GM15510 (cell line): ENCODE results near the gene CCDC124.

ENCODE experiments used
- POLR2A ChIP-seq: IDR thresholded peaks from 3 replicates; pipeline ENCODE4 v1.6.1; 2011; ENCODE audit warnings: borderline replicate concordance; ENCODE audit not compliant: insufficient read length; ENCODE audit errors: extremely low read depth

The CCDC124 gene

DNA sequence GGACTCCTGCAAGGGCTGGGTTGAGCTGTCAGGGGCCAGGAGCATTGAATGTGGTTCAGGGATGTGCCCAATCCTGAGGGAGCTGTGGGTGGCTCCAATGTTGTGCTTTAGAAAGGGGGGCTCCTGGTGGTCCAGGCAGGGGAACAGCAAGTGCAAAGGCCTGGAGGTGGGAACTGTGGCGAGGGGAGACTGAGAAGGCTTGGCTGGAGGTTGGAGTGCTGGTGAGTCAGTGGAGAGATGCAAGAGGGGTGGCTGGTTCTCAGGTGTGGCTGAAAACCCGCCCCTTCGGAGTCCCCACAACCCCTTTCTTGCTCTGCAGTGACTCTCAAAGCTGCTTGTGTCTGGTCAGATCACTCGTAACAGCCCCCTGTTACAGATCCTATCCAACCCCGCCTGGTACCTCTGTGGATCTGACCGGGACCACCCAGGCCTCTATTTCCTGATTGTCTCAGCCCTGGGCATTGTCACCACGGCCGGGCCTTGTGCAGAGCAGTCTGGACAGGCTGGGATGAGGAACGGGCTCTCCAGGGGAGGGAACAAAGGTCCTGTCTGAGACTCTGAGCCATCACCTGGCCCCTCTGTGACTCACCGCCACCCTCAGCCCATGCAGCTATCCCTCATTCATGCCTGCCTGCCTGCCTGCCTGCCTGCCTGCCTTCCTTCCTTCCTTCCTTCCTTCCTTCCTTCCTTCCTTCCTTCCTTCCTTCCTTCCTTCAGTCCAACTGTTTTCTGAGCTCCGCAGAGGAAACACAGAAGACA lies 32.7 kb downstream of the CCDC124 start:
- no peak for TF ChIP-seq POLR2A

DNA sequence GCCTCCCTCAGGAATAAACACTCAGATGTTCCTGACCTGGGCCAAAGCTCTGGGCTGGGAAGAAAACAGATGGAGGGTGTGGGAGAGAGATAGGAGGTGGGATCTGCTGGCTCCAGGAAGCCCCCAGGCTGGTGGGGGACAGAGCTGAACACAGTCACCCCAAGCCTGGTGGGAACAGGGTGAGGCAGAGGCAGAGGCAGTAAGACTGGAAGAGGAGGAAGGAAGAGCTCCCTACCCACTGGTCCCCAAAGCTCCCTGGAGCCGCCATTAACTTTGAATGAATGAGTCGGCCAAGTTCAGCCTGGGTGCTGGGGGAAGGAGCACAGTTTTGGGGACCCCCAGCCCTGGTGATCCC lies 33.3 kb downstream of the CCDC124 start:
- TF ChIP-seq POLR2A, result no peak

DNA sequence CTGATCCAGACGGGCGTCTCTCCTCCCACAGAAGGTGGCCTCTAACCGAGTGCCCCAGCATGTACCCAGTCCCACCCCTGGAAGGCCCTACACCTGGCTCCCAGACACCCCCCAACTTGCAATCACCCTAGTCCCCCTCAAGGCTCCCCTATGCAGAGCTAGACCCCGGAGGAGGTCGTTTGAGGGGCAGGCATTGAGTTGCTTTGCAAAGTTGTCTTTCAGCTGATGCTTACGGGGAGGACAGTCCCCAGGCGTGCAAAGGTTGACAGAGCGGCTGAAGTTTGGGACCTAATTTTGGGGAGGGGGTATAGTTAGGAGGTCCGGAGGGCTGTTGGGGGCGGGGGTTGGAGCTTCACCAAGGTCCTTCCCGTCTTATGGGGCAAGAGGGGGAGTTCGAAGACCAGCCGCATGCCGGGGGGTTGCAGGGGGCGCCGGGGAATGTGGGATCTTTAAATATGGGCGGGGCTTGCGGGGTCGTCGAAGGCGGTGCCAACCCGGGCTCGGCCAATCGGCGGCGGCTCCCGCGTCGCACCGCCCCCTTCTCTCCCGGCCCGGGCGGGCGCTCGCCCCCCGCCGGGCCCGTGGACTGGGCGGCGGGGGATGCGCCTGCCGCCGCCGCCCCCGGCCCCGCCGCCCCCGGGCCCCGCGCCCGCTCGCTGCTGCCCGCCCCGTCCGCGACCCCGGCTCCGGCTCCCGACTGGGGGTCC lies 33.9 kb downstream of the CCDC124 start, which contains the start of gene KCNN1:
KCNN1 (plus strand) TSS at position 558 of the 707 bp plus-strand sequence. CDS start 6,782 bp downstream, outside the sequence.
- TF ChIP-seq POLR2A, result no peak

DNA sequence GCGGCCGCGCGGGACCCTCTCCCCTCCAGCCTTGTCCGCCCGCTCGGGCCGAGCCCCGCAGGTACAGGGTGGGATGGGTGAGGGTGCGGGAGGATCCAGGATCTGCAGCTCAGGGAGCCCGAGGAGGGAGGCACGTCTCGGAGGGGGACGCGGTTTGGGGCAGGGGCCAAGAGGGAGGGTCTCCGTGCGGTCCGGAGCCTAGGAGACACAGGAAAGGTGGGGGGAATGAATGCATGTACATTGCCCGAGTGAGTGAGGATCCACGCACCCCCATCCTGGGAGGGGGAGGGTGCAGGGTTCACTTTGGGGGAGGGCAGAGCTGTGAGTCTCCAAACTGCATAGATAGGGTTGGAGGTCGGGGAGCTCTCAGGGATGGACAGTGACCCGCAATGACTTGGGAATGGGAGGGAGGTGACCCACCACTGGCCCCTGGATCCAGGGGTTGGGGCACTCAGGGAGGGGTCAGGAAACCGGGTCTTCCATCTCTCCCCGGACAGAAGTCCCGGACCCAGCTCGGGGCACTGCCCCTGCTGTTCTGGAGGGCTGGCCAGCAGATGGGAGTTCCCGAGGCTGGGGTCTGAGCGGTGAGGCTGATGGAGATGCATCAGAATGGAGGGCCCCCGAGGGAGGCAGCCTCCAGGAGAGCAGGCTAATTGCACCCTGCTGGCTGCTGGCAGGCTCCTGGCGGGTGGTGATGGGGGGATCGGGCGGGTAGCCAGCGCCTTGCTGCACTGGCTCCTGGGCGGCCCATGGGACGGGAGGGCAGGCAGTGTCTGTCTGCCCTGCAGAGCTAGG lies 34.6 kb downstream of the CCDC124 start:
- TF ChIP-seq POLR2A, result no peak

DNA sequence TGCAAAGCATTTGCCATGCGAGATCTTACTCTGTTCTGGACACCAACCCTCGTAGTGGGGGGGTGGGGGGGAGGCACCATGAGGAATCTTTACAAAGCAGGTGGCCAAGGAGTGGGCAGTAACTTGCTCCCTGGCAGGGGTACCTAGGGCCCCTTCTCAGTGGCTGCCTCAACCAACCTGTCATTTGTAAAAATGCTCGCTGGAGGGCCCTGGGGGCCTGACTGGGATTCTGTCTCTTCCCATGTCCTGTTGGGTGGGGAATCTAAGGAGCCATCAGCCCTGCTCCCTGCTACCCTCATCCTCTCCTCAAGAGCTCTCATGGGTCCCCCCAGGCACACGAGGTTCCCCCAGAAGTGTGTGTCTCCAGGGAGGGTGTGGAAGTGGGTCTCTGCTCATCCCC lies 35.5 kb downstream of the CCDC124 start:
- no peak for TF ChIP-seq POLR2A

DNA sequence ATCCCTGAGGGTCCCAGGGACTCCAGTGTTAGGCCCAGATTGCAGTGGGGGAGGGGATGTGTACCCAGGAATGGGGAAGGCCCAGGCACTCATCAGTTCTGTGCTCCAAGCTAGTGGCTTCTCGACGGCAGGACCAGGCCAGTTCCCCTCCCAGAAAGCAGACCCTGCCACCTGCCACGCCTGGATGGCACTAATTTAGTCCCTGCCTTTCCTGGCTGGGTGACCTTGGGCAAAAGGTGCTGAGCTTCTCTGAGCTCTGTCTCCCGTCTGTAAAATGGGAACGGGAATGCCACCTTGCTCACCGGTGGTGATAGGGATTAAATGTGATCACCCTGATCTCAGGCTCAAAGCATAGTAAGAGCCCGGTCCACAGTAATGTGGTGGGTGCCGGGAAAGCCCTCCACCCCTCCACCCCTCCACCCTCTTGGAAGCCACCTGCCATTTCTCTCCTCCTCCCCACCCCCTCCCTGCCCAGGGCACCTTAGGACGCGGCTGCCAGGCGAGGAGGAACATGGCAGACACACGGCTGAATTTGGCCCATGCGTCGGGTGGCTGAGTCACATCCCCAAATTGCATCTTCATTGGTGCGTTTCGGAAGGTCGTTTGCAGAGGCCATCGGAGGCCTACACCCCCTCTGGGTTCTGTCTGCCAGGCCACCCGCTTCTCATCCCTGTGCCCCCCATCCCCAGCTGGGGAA lies 36.4 kb downstream of the CCDC124 start:
- no peak for TF ChIP-seq POLR2A

DNA sequence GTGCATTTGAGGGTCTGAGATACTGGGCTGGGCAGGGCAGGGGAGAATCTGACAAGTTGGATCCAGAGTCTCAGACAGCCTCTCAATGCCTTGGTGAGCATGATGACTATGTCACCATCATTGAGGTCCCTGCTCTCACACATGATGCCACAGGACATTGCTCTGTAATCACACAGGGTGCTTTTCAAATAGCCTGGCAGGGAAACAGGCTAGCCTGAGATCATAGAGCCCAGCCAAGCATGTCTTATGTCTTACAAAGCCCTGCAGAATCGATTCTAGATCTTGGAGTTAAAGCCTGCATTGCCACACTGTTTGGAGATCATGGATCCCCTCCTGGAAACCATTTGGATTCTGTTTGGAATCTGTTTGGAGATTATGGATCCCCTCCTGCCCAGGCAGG lies 39.4 kb downstream of the CCDC124 start:
- no peak for TF ChIP-seq POLR2A

GRCh38 chr19:17973759-17974158 lies 40.9 kb downstream of the CCDC124 start:
- no peak for TF ChIP-seq POLR2A

DNA sequence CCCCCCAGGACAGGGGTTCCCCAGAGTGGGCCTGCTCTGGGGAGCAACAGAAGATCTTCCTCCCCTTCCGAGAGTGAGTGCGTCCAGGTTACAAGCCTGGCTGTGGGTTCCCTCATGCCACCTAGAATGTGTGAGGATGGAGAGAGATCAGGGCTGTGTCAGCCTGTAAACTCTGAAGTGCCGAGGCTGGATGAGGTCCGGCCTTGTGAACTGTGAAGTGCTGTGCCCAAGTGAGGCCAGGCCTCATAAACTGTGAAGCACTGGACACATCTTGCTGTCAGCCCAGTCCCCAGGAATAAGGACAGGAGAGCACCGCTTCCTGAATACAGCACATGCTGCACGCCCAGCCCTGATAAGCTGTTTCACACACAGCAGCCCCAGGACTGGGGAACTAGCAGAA lies 41.7 kb downstream of the CCDC124 start:
- TF ChIP-seq POLR2A, result no peak

DNA sequence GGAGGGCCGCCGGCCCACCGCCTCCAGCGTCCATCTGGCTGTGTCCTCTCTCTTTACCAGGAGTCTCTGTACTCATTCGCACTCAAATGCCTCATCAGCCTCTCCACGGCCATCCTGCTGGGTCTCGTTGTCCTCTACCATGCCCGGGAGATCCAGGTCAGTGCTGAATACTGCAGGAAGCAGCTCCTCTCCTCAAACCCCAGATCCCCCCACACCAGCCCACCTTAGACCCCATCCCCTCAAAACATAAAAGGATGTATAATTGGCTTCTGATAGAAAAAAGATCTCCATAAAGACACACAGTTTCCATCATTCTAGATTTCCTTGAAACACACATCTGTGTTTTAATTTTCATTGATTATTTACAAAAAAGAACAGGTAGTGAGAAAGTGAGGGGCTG lies 42.2 kb downstream of the CCDC124 start:
- TF ChIP-seq POLR2A, result no peak

DNA sequence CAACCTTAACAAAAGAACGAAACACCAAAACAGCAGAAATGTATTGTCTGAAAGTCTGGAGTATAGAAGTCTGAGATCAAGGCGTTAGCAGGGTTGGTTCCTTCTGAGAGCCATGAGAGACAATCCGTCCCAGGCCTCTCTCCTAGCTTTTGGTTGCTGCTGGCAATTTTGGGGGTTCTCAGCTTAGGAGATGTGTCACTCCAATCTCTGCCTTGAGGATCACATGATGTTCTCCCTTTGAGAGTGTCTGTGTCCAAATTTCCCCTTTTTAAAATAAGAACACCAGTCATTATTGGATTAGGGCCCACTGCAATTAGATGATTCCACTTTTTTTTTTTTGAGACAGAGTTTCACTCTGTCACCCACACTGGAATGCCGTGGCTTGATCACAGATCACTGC lies 44.2 kb downstream of the CCDC124 start:
- no peak for TF ChIP-seq POLR2A

- no peak for TF ChIP-seq POLR2A
Measured at GRCh38 chr19:17977488-17977887, 44.7 kb downstream of the CCDC124 start.

GRCh38 chr19:17981611-17982010 lies 48.8 kb downstream of the CCDC124 start:
- no peak for TF ChIP-seq POLR2A

DNA sequence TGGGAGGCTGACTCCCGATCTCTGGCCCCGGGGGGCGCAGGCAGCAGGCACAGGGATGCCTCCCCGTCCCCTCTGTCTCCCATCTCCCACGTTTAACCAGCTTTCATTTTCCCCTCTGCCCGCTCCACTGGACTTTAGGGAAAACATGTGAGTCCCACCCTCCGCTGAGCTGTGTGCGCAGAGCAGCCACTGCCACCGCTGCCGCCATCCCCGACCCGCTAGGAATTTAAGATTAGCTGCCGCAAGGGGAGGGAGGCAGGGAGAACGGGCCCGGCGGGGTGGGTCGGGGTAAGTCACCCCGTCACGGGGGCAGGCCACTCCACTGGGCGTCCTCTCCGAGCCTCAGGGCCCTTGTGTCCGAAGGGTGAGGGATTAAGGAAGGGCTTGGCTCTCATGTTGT lies 49.6 kb downstream of the CCDC124 start:
- no peak for TF ChIP-seq POLR2A

GRCh38 chr19:17985037-17985818 lies 52.4 kb downstream of the CCDC124 start:
- no peak for TF ChIP-seq POLR2A

- no peak for TF ChIP-seq POLR2A
Measured at GRCh38 chr19:17988161-17988560, 55.3 kb downstream of the CCDC124 start.
